HFF-Myc (cell line): Measurements from ENCODE around the gene KLK6.

Source experiments
- DNase-seq: peaks from one replicate; pipeline ENCODE4 v3.0.0-alpha.2; 2011; ENCODE audit warnings: low read depth; ENCODE audit errors: extremely low read depth
- H3K4me3 ChIP-seq: replicated peaks from 2 replicates; pipeline ENCODE4 v1.5.1; 2011; ENCODE audit warnings: low read depth, mild to moderate bottlenecking, control low read depth, low read length
- CTCF ChIP-seq: IDR thresholded peaks from 2 replicates; pipeline ENCODE4 v1.5.1; 2012; ENCODE audit warnings: mild to moderate bottlenecking, low read depth, low read length, control low read depth; ENCODE audit errors: missing control alignments

The KLK6 gene

GRCh38 chr19:51010066-51010795 lies 40.8 kb upstream of the KLK6 start:
- no peak for TF ChIP-seq CTCF
- H3K4me3 ChIP-seq = no peak overlapping the region
- DNase-seq = no peak

GRCh38 chr19:51009061-51009891 lies 39.9 kb upstream of the KLK6 start:
- no peak for TF ChIP-seq CTCF
- DNase-seq = no peak
- no peak overlapping the region for H3K4me3 ChIP-seq

- H3K4me3 ChIP-seq = no peak overlapping the region
- no peak for TF ChIP-seq CTCF
- no peak for DNase-seq
Measured at GRCh38 chr19:51007488-51007887, 38.1 kb upstream of the KLK6 start.

- no peak overlapping the region for H3K4me3 ChIP-seq
Measured at GRCh38 chr19:51006406-51006805, 37.0 kb upstream of the KLK6 start.

GRCh38 chr19:51005248-51005647 lies 35.9 kb upstream of the KLK6 start:
- no peak for DNase-seq
- TF ChIP-seq CTCF = no peak
- no peak overlapping the region for H3K4me3 ChIP-seq

More at GRCh38 chr19:51006406-51006805, 37.0 kb upstream of the KLK6 start:
- no peak for DNase-seq
- no peak for TF ChIP-seq CTCF

GRCh38 chr19:51003316-51003715 lies 33.9 kb upstream of the KLK6 start:
- no peak for DNase-seq
- no peak overlapping the region for H3K4me3 ChIP-seq
- no peak for TF ChIP-seq CTCF
